Renal cortical epithelial cell (primary cell): Measurements from ENCODE around the gene BCL2L2. TPM values are rescaled to one million over a fixed set of nuclear protein-coding genes. Genes with fewer than 3 reads are reported as not detected.
"Not testable (repeated sequence)": the region's sequence is repeated elsewhere in the genome, so short reads cannot be mapped to it uniquely, and the experiment has no call there.

Experiments used
- DNase-seq: peaks from one replicate; pipeline ENCODE4 v3.0.0-alpha.2; 2011; ENCODE audit warnings: low read depth
- total RNA-seq: library from RNA; depleted of rRNA; stranded (reverse); fragments of >200 nt; gene quantifications from 2 replicates; pipeline ENCODE4 v1.2.3, GENCODE V29; 2014

BCL2L2 gene, protein sequence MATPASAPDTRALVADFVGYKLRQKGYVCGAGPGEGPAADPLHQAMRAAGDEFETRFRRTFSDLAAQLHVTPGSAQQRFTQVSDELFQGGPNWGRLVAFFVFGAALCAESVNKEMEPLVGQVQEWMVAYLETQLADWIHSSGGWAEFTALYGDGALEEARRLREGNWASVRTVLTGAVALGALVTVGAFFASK
- 10.2 and 14.7 TPM in 2 replicates for total RNA-seq

DNA sequence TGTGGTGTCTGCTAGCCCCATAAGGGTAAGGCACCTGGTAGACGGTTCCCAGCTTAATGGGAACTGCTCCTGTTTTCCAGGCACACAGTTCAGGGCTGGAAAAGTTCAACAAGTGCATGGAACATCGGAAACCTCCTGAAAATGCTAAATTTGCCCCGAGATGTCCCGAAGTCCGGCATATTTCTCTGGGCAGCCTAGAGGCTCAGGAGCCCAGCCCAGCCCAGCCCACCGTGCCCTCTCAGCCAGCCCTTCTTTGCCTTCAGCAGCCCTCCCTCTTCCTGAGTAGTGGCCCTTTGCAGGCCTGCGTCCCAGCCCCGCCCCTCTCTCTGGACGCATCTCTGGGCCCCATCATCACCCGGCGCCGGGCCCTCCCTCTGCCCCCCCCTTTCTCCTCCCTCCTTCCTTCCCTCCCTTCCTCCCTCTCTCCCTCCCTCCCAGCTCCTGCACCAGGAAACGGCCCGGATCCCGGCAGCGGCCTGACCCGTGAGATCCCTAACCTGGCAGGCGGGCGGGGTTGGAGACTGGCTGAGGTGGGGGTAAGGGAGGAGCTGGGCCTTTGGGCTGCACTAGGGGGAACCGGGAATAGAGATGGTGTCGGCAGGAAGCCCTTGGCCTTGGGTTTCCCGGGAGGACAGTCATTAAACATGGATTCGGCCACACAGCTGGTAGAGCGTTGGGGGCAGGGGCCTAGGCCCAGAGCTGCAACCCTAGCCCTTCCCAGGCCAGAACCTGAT, at the start of gene BCL2L2:
TSS of gene BCL2L2 (plus strand) at position 422 of the 734 bp plus-strand sequence. CDS start 935 bp downstream, outside the sequence.
- peak; percentile 72 for DNase-seq

DNA sequence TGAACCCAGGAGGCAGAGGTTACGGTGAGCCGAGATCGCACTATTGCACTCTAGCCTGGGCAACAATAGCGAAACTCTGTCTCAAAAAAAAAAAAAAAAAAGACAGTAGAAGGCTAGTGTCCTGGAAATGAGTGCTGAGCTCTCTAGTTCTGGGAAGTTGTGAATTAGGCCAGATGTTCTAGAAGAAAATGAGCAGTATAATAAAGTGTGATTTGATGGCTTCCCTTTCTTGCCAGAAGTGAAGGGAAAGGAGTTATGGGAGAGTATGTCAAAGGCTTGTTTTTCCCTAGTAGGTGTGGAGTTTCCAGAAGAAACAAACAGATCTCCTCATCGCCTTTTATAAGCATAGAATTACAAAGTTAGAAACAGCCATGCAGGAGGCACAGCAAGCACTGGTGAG, 48.4 kb upstream of the BCL2L2 start:
- DNase-seq = no peak

DNA sequence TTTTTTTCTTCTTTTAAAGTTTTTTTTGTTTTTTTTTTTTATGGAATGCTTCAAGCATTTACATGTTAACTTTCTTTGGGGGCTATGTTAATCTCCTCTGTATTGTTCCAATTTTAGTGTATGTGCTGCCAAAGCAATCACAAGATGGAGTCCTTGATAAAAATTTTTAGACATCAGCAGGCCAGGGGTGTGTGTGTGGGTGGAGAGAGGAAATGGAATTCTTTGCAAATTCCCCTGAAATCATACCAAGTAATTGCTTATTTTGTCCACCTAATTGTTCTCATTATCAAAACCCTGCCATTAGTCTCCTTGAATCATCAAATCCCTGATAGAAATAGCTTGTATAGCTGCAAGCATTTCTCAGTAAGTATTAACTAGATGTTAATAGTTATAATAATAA, 47.2 kb upstream of the BCL2L2 start:
- no peak for DNase-seq

GRCh38 chr14:23260849-23261248, 45.8 kb upstream of the BCL2L2 start:
- DNase-seq = not testable (repeated sequence)

DNA sequence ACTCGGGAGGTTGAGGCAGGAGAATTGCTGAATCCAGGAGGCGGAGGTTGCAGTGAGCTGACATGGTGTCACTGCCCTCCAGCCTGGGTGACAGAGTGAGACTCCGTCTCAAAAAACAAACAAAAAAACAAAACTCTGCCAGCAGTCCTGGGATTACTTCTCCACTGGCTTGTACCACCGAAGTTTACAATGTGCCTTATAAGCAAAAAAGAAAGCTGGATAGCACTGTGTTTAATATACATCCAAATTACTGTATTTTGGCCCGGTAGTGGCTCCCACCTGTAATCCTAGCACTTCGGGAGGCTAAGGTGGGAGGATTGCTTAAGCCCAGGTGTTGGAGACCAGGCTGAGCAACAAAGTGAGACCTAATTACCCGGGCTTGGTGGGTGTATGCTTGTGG, 37.4 kb upstream of the BCL2L2 start:
- DNase-seq = no peak

GRCh38 chr14:23275412-23275811, 31.2 kb upstream of the BCL2L2 start:
- no peak for DNase-seq

GRCh38 chr14:23277189-23277588, 29.4 kb upstream of the BCL2L2 start:
- DNase-seq = no peak

GRCh38 chr14:23277928-23278327, 28.7 kb upstream of the BCL2L2 start:
- DNase-seq = not testable (repeated sequence)

DNA sequence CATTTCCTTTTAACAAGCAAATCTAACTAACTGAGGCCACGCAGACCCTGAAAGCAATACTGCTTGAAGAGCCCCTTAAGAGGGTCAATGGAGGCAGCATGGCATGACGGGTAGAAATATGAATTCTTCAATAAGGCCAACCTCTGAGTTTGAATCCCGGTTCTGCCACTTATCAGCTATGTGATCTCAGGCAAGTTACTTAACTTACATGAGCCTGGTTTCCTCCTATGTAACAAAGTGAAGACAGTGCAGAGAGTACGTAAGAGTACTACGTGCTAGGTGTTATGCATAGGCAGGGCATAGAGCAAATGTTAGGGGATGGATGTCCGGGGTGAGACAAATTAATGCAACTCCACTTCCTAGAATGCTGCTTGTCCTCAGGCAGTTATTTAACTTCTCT, 25.4 kb upstream of the BCL2L2 start:
- DNase-seq = no peak

DNA sequence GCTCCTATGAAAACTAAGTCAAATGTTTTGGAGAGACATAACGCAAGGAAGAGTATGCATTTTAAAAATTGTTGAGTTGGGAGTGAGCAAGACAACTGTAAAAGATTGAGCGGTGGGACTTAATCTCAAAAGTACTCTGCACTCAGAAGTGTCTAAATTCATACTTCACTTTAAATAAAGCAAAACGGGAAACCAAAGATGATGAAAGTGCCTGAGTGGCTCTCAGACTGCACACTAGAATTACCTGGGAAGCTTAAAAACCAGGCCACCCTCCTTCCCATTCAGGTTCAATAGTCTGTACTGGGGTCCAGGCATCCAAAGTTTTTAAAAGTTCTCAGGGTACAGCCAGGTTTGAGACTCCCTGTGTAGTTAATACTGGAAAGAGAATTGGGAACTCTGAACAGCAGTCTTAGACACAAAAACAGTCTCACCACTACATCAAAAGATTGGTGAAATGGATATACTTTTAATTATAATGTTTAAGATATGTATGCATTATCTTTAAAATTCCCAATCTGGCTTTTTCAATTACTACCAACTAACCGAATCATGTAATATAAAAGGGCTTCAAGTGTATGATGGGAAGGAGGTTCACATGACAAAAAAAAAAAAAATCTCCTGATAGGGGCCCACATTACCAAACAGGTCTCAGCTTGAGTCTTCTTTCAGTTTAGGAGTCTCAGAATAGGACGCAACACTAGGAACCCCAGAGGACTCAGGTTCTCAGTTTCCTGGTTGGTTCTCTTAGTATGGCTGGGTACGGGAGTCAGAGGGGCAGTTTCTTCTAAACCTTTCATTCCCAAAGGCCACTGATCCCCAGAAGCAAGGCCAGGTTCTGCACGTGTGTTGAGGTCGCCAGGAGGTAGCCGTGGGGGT, 21.7 kb upstream of the BCL2L2 start:
- no peak for DNase-seq

GRCh38 chr14:23285530-23286019, 21.1 kb upstream of the BCL2L2 start:
- no peak for DNase-seq

GRCh38 chr14:23286020-23286901, 20.4 kb upstream of the BCL2L2 start, which contains the start of gene HOMEZ:
HOMEZ (minus strand) TSS chr14:23286132; CDS start chr14:23285952, 180 bp downstream.
- peak; percentile 94 for DNase-seq

- no peak for DNase-seq
These were observed 19.6 kb upstream of the BCL2L2 start for GRCh38 chr14:23286902-23287479.

DNA sequence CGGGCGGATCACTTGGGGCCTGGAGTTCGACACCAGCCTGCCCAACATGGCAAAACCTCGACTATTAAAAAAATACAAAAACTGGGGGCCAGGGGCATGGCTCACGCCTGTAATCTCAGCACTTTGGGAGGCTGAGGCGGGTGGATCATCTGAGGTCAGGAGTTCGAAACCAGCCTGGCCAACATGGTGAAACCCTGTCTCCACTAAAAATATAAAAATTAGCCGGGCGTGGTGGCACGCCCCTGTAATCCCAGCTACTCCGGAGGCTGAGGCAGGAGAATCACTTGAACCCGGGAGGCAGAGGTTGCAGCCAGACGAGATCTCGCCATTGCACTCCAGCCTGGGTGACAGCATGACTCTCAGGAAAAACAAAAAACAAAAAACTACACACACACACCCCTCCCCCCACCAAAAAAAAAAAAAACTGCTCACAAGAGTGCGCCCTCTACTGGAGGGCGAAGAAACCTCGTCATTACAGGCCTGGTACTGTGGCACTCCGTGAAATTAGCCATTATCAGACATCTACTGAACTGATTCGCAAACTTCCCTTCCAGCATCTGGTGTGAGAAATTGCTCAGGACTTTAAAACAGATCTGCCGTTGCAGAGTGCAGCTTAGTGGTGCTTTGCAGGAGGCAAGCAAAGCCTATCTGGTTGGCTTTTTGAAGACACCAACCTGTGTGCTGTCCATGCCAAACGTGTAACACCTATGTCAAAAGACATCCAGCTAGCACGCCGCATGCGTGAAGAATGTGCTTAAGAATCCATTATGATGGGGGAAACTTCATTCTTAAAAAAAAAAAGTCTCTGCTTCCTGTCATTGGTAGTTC, 11.7 kb upstream of the BCL2L2 start:
- peak; percentile 24 for DNase-seq

GRCh38 chr14:23296012-23296777, 10.4 kb upstream of the BCL2L2 start:
- DNase-seq = no peak

DNA sequence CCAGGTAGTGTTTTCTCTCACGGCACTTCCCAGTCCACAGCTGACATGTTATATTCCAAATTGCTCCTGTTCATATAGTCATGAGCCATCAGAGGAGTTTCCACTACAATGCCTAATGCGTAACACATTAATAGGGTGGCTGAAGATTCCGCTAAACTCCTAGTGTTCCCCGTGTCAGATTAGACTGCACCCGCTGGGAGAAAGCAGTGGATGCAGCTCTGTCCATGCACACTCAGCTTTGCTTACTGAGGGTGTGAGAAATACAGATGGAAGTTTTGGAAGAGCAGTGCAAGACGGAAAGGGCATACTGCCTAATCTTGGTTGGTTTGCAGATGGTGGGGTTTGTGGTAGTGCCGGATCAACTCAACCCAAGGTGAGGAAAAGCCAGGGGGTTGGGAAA, 9.5 kb upstream of the BCL2L2 start:
- no peak for DNase-seq

DNA sequence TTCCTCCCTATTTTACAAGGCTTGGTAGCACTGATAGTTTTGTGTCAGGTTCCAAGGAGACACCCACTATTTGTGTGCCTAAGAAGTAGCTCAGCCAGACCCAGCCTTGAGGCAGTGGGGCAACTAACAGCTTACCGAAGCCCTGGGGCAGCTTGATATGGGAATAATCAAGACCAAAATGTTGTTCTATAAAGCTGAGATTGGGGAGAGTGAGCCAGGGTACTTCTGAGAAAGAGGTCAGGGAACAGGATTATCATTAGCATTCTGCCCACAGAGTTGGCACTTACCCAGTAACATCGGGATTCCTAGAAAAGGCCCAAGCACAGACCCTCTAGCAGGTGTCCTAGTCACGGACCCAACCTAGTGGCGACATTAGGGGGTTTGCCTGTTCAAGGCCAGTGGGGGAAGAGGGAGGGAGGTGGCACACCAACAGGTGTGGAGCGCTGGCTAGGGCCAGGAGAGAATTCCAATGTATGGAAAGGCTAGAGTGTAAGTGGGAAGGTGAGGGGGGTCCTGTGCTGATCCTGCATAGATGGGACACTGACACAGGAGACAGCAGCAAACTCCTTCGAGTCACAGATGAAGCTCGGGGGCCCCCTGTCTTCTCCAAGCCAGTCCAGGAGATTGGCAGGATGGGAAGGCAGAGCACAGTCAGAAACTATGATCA, 8.9 kb upstream of the BCL2L2 start:
- no peak for DNase-seq

GRCh38 chr14:23299211-23299957, 7.2 kb upstream of the BCL2L2 start:
- DNase-seq = peak; percentile 82
